Endothelial cell of coronary artery (primary cell): Measurements from ENCODE around the gene CLEC18C. TPM values are rescaled to one million over a fixed set of nuclear protein-coding genes. Genes with fewer than 3 reads are reported as not detected.

Source experiments
- total RNA-seq: library from RNA; depleted of rRNA; stranded (reverse); fragments of >200 nt; gene quantifications from 2 replicates; pipeline ENCODE4 v1.2.3, GENCODE V29; 2014

The CLEC18C gene
- total RNA-seq: 0.19 TPM in 1 of 2 replicates, not detected in the other

DNA sequence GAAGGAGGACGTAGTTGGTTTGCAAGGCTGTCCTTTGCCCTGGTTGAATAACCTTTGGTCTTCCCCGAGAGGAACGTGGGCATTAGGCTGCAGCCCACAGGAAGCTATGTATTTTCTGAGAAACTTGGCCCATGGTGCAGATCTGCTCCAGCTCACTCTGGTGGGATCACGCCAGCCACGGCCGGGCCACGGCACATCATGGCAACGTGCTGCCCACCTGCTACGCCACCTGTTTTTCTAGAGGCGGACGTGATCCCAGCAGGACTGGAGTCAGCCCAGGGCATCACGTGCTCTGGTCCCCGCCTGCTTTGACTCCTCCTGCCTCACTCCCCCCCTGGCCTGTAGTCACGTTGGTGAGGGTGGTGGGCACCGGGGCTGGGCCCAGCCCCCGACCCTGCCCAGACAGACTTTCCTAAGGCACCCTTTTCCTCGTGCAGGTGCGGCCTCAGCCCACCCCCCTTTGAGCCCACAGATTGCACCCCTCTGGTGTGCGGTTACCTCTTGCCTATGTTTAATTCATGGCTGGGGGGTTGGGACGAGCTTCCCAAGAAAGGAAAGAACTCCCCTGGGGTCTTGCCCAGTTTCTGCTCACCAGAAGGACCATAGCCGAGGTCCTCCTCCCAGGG lies at the start of gene CLEC18C:
Gene CLEC18C (plus strand): TSS at position 576 of the 626 bp plus-strand sequence. CDS start 492 bp downstream, outside the sequence.

Other genes starting within 250 kb of the CLEC18C start
- gene CLEC18A, start 222.5 kb upstream of the CLEC18C start, total RNA-seq: 0.09 and 1.0 TPM in 2 replicates
- gene PDPR, start 59.5 kb upstream of the CLEC18C start, total RNA-seq: 16.6 and 24.4 TPM in 2 replicates
- 29.6 and 33.0 TPM in 2 replicates for gene EXOSC6, start 78.2 kb downstream of the CLEC18C start, total RNA-seq
- 82.2 and 138 TPM in 2 replicates for gene AARS1, start 115.7 kb downstream of the CLEC18C start, total RNA-seq
- 15.2 and 23.9 TPM in 2 replicates for gene DDX19B, start 125.4 kb downstream of the CLEC18C start, total RNA-seq
- 31.9 and 36.5 TPM in 2 replicates for gene DDX19A, start 173.1 kb downstream of the CLEC18C start, total RNA-seq